H1 (cell line): ENCODE results near the gene KLHL17. TPM values are rescaled to one million over a fixed set of nuclear protein-coding genes. Genes with fewer than 3 reads are reported as not detected.
A peak's percentile ranks its signal among the peaks of the same experiment; 100 is the strongest.

Source experiments
- CTCF ChIA-PET: fragments of 300-600 bp; sonication (Branson Sonifier 250); formaldehyde crosslinking; loops from one replicate; lab custom pipeline; 2021; ENCODE audit not compliant: partially characterized antibody; lab: Charles Lee
- POLR2A ChIA-PET: fragments of 300-600 bp; sonication (Branson Sonifier 250); formaldehyde crosslinking; loops from one replicate; lab custom pipeline; 2021; ENCODE audit warnings: inconsistent platforms; ENCODE audit not compliant: partially characterized antibody; lab: Charles Lee
- DNase-seq, 2 experiments: peaks; one replicate each; pipeline versions ENCODE4 v3.0.0 to v3.0.0-alpha.2; 2010 to 2022; ENCODE audit warnings: low spot score in 2 of 2, low read depth in 1 of 2, mixed read lengths in 1 of 2
- FAIRE-seq: peaks from 2 replicates; lab custom pipeline; 2011; peaks lifted over from hg19 to GRCh38; lab: Jason Lieb, UNC
- H2AFZ ChIP-seq: 2 replicates; pipeline ENCODE4 v1.8.1; 2012; ENCODE audit warnings: low read length, inconsistent platforms
- H2AK5ac ChIP-seq: 2 replicates; pipeline ENCODE4 v1.6.1; 2013; ENCODE audit warnings: low read depth, low read length
- H2BK120ac ChIP-seq: replicated peaks from 2 replicates; pipeline ENCODE3; 2013; ENCODE audit warnings: low read depth, low read length, inconsistent platforms
- H2BK12ac ChIP-seq: 2 replicates; pipeline ENCODE4 v1.6.1; 2013; ENCODE audit warnings: low read depth, low read length
- H2BK15ac ChIP-seq: 2 replicates; pipeline ENCODE4 v1.6.1; 2013; ENCODE audit warnings: low read length
- H2BK20ac ChIP-seq: 2 replicates; pipeline ENCODE4 v1.6.1; 2013; ENCODE audit warnings: low read length
- H2BK5ac ChIP-seq: 2 replicates; pipeline ENCODE4 v1.6.1; 2013; ENCODE audit warnings: low read depth, low read length
- H3K14ac ChIP-seq: 2 replicates; pipeline ENCODE4 v1.6.1; 2013; ENCODE audit warnings: inconsistent platforms; ENCODE audit not compliant: insufficient read length
- H3K18ac ChIP-seq: 2 replicates; pipeline ENCODE4 v1.6.1; 2013; ENCODE audit warnings: low read length; ENCODE audit errors: extremely low read depth
- H3K23ac ChIP-seq: 2 replicates; pipeline ENCODE4 v1.6.1; 2013; ENCODE audit warnings: inconsistent platforms; ENCODE audit not compliant: insufficient read length
- H3K23me2 ChIP-seq: 2 replicates; pipeline ENCODE4 v1.6.1; 2013; ENCODE audit warnings: low read depth, low read length
- H3K27ac ChIP-seq: 2 replicates; pipeline ENCODE4 v1.6.1; 2011; ENCODE audit warnings: low read depth, low read length, inconsistent platforms
- H3K27me3 ChIP-seq, 4 experiments: replicated peaks in 1 of 4; 1 replicate in 1 of 4; 2 replicates in 3 of 4; pipeline versions ENCODE4 v1.6.1 to v1.8.1; 2011 to 2013; ENCODE audit warnings: low read length in 3 of 4, mild to moderate bottlenecking in 3 of 4, inconsistent platforms in 2 of 4, mixed read lengths in 2 of 4, moderate library complexity in 1 of 4; ENCODE audit not compliant: control insufficient read depth in 3 of 4, insufficient read depth in 3 of 4; ENCODE audit errors: extremely low read depth in 1 of 4
- H3K36me3 ChIP-seq, 4 experiments: 2 replicates each; pipeline versions ENCODE4 v1.6.1 to v1.8.1; 2011 to 2013; ENCODE audit warnings: mild to moderate bottlenecking in 4 of 4, low read length in 3 of 4, moderate library complexity in 2 of 4, control low read depth in 1 of 4, inconsistent platforms in 1 of 4; ENCODE audit not compliant: insufficient read depth in 4 of 4, control insufficient read depth in 2 of 4
- H3K4ac ChIP-seq: replicated peaks from 2 replicates; pipeline ENCODE3; 2013; ENCODE audit warnings: low read length, low read depth, mixed read lengths, inconsistent platforms; ENCODE audit not compliant: insufficient read length
- H3K4me1 ChIP-seq, 4 experiments: replicated peaks in 1 of 4; 1 replicate in 1 of 4; 2 replicates in 3 of 4; pipeline versions ENCODE4 v1.6.1 to v1.8.1; 2011 to 2013; ENCODE audit warnings: low read length in 3 of 4, inconsistent platforms in 2 of 4, mixed read lengths in 1 of 4; ENCODE audit not compliant: insufficient read depth in 4 of 4, control insufficient read depth in 3 of 4
- H3K4me2 ChIP-seq, 2 experiments: 2 replicates each; pipeline versions ENCODE4 v1.6.1 to v1.8.1; 2011 to 2013; ENCODE audit warnings: low read depth in 2 of 2, low read length in 2 of 2, control low read depth in 1 of 2, inconsistent platforms in 1 of 2, mild to moderate bottlenecking in 1 of 2; ENCODE audit not compliant: insufficient read depth in 1 of 2
- H3K4me3 ChIP-seq, 4 experiments: fragments of 200-600, 300-600 bp in 1 of 4; sonication (generic), shearing (Covaris generic), sonication (Bioruptor Twin) in 1 of 4; 2 replicates each; pipeline versions ENCODE4 v1.5.1 to v1.8.1; 2011 to 2016; ENCODE audit warnings: low read length in 4 of 4, low read depth in 3 of 4, control low read depth in 2 of 4, inconsistent platforms in 2 of 4, mild to moderate bottlenecking in 2 of 4, mixed read lengths in 1 of 4, moderate library complexity in 1 of 4; ENCODE audit not compliant: insufficient read depth in 2 of 4; ENCODE audit errors: extremely low read depth in 1 of 4
- H3K56ac ChIP-seq: replicated peaks from 2 replicates; pipeline ENCODE3; 2013; ENCODE audit warnings: low read depth, mild to moderate bottlenecking, mixed read lengths, low read length, inconsistent platforms; ENCODE audit not compliant: insufficient read length
- H3K79me1 ChIP-seq: 2 replicates; pipeline ENCODE4 v1.6.1; 2013; ENCODE audit warnings: low read depth, low read length, control low read depth
- H3K79me2 ChIP-seq, 2 experiments: 2 replicates each; pipeline versions ENCODE4 v1.6.1 to v1.8.1; 2012 to 2013; ENCODE audit warnings: low read length in 2 of 2, mild to moderate bottlenecking in 2 of 2, inconsistent platforms in 1 of 2; ENCODE audit not compliant: insufficient read depth in 2 of 2, control insufficient read depth in 1 of 2
- H3K9ac ChIP-seq, 4 experiments: replicated peaks in 1 of 4; 1 replicate in 1 of 4; 2 replicates in 3 of 4; pipeline versions ENCODE4 v1.6.1 to v1.8.1; 2011 to 2013; ENCODE audit warnings: low read depth in 3 of 4, low read length in 3 of 4, control low read depth in 2 of 4, mild to moderate bottlenecking in 2 of 4, moderate library complexity in 2 of 4, inconsistent platforms in 1 of 4; ENCODE audit errors: extremely low read depth in 1 of 4
- H3K9me3 ChIP-seq, 2 experiments: 2 replicates each; pipeline versions ENCODE4 v1.6.1 to v1.8.1; 2012 to 2013; ENCODE audit warnings: mild to moderate bottlenecking in 2 of 2, moderate library complexity in 2 of 2, control low read depth in 1 of 2, inconsistent platforms in 1 of 2, low read depth in 1 of 2, low read length in 1 of 2, mixed read lengths in 1 of 2; ENCODE audit not compliant: insufficient read depth in 2 of 2
- H4K20me1 ChIP-seq, 2 experiments: replicated peaks in 1 of 2; 2 replicates each; pipeline versions ENCODE3 to v1.8.1; 2011 to 2013; ENCODE audit warnings: inconsistent platforms in 2 of 2, low read length in 2 of 2, mild to moderate bottlenecking in 1 of 2; ENCODE audit not compliant: insufficient read depth in 2 of 2, control insufficient read depth in 1 of 2
- H4K5ac ChIP-seq: 2 replicates; pipeline ENCODE4 v1.6.1; 2013; ENCODE audit warnings: low read length, low read depth, mixed read lengths, inconsistent platforms; ENCODE audit not compliant: insufficient read length
- H4K8ac ChIP-seq: 2 replicates; pipeline ENCODE4 v1.8.0; 2013; ENCODE audit warnings: mild to moderate bottlenecking, moderate library complexity, low read length, inconsistent platforms; ENCODE audit not compliant: insufficient read depth; ENCODE audit errors: extremely low read depth
- H4K91ac ChIP-seq: replicated peaks from 2 replicates; pipeline ENCODE3; 2013; ENCODE audit warnings: low read length, mixed read lengths, inconsistent platforms; ENCODE audit not compliant: insufficient read length
- CHD2 ChIP-seq: IDR thresholded peaks from 2 replicates; pipeline ENCODE4 v1.6.1; 2012; ENCODE audit warnings: low read length, improper control_type of control experiment
- EZH2 ChIP-seq: fragments of 200-600 bp; sonication (generic); IDR thresholded peaks from 2 replicates; pipeline ENCODE4 v1.7.1; 2012; ENCODE audit warnings: low read depth, mild to moderate bottlenecking, moderate library complexity, low read length, inconsistent platforms; ENCODE audit not compliant: severe bottlenecking
- JUND ChIP-seq: IDR thresholded peaks from 2 replicates; pipeline ENCODE4 v1.6.1; 2011; ENCODE audit warnings: mild to moderate bottlenecking, improper control_type of control experiment, low read length
- KDM4A ChIP-seq: IDR thresholded peaks from one replicate; pipeline ENCODE4 v1.7.1; 2012; ENCODE audit warnings: low read depth, mild to moderate bottlenecking, moderate library complexity, low read length, inconsistent platforms; ENCODE audit not compliant: severe bottlenecking
- POLR2A ChIP-seq, 2 experiments: IDR thresholded peaks; 1 replicate in 1 of 2; 2 replicates in 1 of 2; pipeline ENCODE4 v1.6.1; 2011; ENCODE audit warnings: low read depth in 2 of 2, low read length in 2 of 2, mild to moderate bottlenecking in 2 of 2; ENCODE audit errors: control extremely low read depth in 1 of 2
- RFX5 ChIP-seq: IDR thresholded peaks from 2 replicates; pipeline ENCODE4 v1.6.1; 2011; ENCODE audit warnings: low read depth, low read length, improper control_type of control experiment, borderline replicate concordance
- SIN3A ChIP-seq, 2 experiments: IDR thresholded peaks in 1 of 2; conservative IDR thresholded peaks in 1 of 2; 2 replicates each; pipeline ENCODE4 v1.6.1; 2011 to 2012; ENCODE audit warnings: low read length in 2 of 2, improper control_type of control experiment in 1 of 2, low read depth in 1 of 2, mild to moderate bottlenecking in 1 of 2
- SP4 ChIP-seq: IDR thresholded peaks from 2 replicates; pipeline ENCODE4 v1.6.1; 2012; ENCODE audit warnings: low read length, inconsistent platforms
- SUZ12 ChIP-seq: fragments of 200-600 bp; sonication (generic); IDR thresholded peaks from 2 replicates; pipeline ENCODE4 v1.6.1; 2012; ENCODE audit warnings: mild to moderate bottlenecking, inconsistent platforms, low read length, moderate library complexity, mixed read lengths
- WGBS, 2 experiments: shearing (Covaris generic) in 1 of 2; methylation state at CpG; one replicate each; pipeline versions ENCODE4 v1.1.6 to v1.1.7; 2013 to 2015; ENCODE audit warnings: low lambda C conversion rate in 2 of 2, mixed read lengths in 2 of 2, inconsistent platforms in 1 of 2, low coverage in 1 of 2, missing lambda C conversion rate in 1 of 2; ENCODE audit not compliant: insufficient replicate concordance in 2 of 2, insufficient coverage in 1 of 2, insufficient read length in 1 of 2; ENCODE audit errors: extremely low coverage in 1 of 2, missing lambda C conversion rate in 1 of 2; 5-methylcytosine and 5-hydroxymethylcytosine counted together
- polyA plus RNA-seq, 7 experiments: library from polyadenylated mRNA; depleted of rRNA in 3 of 7; stranded (reverse) in 5 of 7; unstranded in 2 of 7; fragments of >200 nt in 5 of 7; fragments of 200-250 nt in 2 of 7; gene quantifications; 1 replicate in 5 of 7; 2 replicates in 1 of 7; 4 replicates in 1 of 7; pipeline versions ENCODE4 v1.2.1 to v1.2.3, GENCODE V29; 2011 to 2013; ENCODE audit warnings: missing spikeins in 2 of 7, mixed read lengths in 2 of 7
- total RNA-seq: library from RNA; stranded (reverse); fragmentation: NEBNext Ultra II Directional; extraction: Animal tissue kit (Norgen Biotek cat#: 25700); gene quantifications from 2 replicates; pipeline ENCODE4 v1.2.1, GENCODE V29; 2021

The KLHL17 gene
- total and polyA plus RNA-seq, 2 of the 8 experiments (the other 6 are each of a cell fraction or from before 2014, with no cell fraction given) = 32.6 to 36.1 TPM

DNA sequence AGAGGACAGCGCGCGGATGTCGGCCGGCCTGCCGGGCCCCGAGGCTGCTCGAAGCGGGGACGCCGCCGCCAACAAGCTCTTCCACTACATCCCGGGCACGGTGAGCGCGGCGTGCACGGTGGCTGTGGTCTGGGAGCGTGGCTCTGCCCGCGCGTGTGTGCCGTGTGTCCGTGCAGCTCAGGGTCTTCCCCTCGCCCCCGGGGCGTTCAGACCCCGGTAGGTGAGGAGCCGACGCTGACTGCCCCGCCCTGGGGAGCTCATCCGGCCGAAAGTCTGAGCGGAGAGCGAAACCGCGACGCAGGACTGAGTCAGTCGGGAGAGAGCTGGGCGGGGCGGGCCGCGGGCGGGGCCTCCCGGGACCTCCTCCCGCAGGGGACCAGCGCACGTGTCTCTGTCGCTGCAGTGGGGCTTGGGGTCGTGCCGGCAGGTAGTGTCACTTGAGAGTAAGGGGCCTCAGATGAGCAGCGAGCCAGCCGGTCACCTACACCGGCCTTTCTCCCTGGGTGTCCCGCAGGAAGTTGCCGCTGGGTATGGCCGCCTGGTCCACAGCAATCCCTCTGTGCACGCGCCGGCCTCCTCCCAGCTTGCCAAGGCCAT lies 6.4 kb downstream of the KLHL17 start:
- H3K27me3 ChIP-seq = peaks cover 11 to 63% (median 53%) of the 10 kb centered on the region in 4 experiments
- H3K14ac ChIP-seq = no peak overlapping the region
- H3K18ac ChIP-seq = peak overlapping the region; percentile 95
- CTCF ChIA-PET = interaction anchor here (0.5 to 1.1 kb wide), 5 partner anchors 14 to 275 kb away, joined by 3 to 6 read pairs (median 4); no protein-coding TSS in a partner anchor
- peak overlapping the region in 1 of 4 experiments; percentile 70; a peak in 3 of 7 replicates for H3K9ac ChIP-seq
- peaks cover 0 to 32% of the 10 kb centered on the region in 2 experiments for H4K20me1 ChIP-seq
- peak overlapping the region; percentile 38 to 70 (median 48) for H3K4me3 ChIP-seq
- H3K9me3 ChIP-seq = no peaks in the 10 kb centered on the region
- H2AK5ac ChIP-seq = no peak overlapping the region
- peak overlapping the region; percentile 86; the same call in 1 of the 2 replicates for H4K8ac ChIP-seq
- no peak overlapping the region for H3K56ac ChIP-seq
- H2BK12ac ChIP-seq = 0 out of 2 replicates have a peak overlapping the region, but pooled peaks have one; percentile 52
- H2BK120ac ChIP-seq = no peak overlapping the region
- no peak overlapping the region for H2BK15ac ChIP-seq
- no peak overlapping the region for H2BK20ac ChIP-seq
- H3K23me2 ChIP-seq = peaks cover 10% of the 10 kb centered on the region; the same call in 1 of the 2 replicates
- H3K79me2 ChIP-seq = peaks cover 0 to 3% of the 10 kb centered on the region in 2 experiments; a peak in 1 of 4 replicates
- POLR2A ChIA-PET = interaction anchor here (0.7 to 2.2 kb wide), 10 partner anchors 8 to 98 kb away, joined by 3 to 11 read pairs (median 3); partner anchors contain the start of gene NOC2L
- FAIRE-seq = no peak
- peak overlapping the region; percentile 93 for H4K91ac ChIP-seq
- no peak overlapping the region for H3K23ac ChIP-seq
- DNase-seq = peak in 1 of 2 experiments; percentile 82
- no peaks in the 10 kb centered on the region; the same call in 1 of the 2 replicates for H3K79me1 ChIP-seq
- 2% methylated on average over 33 of the region's 60 CpGs; no CpG with 5 or more reads in 1 of the 2 experiments for WGBS, 2 experiments
- H3K4me2 ChIP-seq = peak overlapping the region; percentile 83 to 99
- H2BK5ac ChIP-seq = no peak overlapping the region; the same call in 1 of the 2 replicates
- no peak overlapping the region for H4K5ac ChIP-seq
- peaks cover 0 to 13% (median 6%) of the 10 kb centered on the region in 4 experiments; a peak in 5 of 7 replicates for H3K4me1 ChIP-seq
- no peak overlapping the region; the same call in 1 of the 2 replicates for H2AFZ ChIP-seq
- H3K4ac ChIP-seq = peak overlapping the region; percentile 85
- no peak overlapping the region for H3K27ac ChIP-seq
- peaks cover 0 to 19% (median 10%) of the 10 kb centered on the region in 4 experiments; a peak in 7 of 8 replicates for H3K36me3 ChIP-seq
- TF ChIP-seq SIN3A (conservative IDR thresholded peaks at IDR 0.05 in 1 of 2, IDR thresholded peaks at IDR 0.05 in 1 of 2; ENCODE audit: low read depth in 1 of 2, low read length in 2 of 2) (0 out of 4 replicates have a peak, but pooled peaks of 1 of the 2 experiments have one; percentile 7), SP4 (no peak), CHD2 (no peak), SUZ12 (peak; percentile 66), EZH2 (peak; percentile 82), KDM4A (peak; percentile 87), RFX5 (no peak), JUND (no peak), POLR2A (IDR thresholded peaks at IDR 0.05; ENCODE audit: control extremely low read depth in 1 of 2, low read depth in 2 of 2, low read length in 2 of 2) (peak in 1 of 2 experiments; percentile 46; a peak in 1 of 3 replicates)
